Right atrium auricular region (tissue), 2 donors: ENCODE measurements around the gene TSPAN10. TPM values are rescaled to one million over a fixed set of nuclear protein-coding genes. Genes with fewer than 3 reads are reported as not detected.
"Not testable (repeated sequence)": the region's sequence is repeated elsewhere in the genome, so short reads cannot be mapped to it uniquely, and the experiment has no call there.

Experiments used
- DNase-seq: peaks from one replicate; pipeline ENCODE4 v3.0.0-alpha.2; 2019; ENCODE audit warnings: low spot score
- H3K27ac ChIP-seq, 2 donors: fragments of 200-600 bp; sonication (generic); 1 replicate in 1 of 2; 2 replicates in 1 of 2; pipeline ENCODE4 v1.5.1; 2016 to 2019
- H3K27me3 ChIP-seq, 2 donors: fragments of 200-600 bp; sonication (generic); one replicate each; pipeline versions ENCODE4 v1.5.1 to v1.6.0; 2017 to 2019
- H3K36me3 ChIP-seq: fragments of 200-600 bp; sonication (generic); one replicate; pipeline ENCODE4 v1.5.1; 2016
- H3K4me1 ChIP-seq, 2 donors: fragments of 200-600 bp; sonication (generic); one replicate each; pipeline versions ENCODE4 v1.5.1 to v1.6.0; 2017 to 2019
- H3K4me3 ChIP-seq, 2 donors: fragments of 200-600 bp; sonication (generic); 1 replicate in 1 of 2; 2 replicates in 1 of 2; pipeline ENCODE4 v1.5.1; 2017 to 2019; ENCODE audit warnings: mild to moderate bottlenecking in 1 of 2, moderate library complexity in 1 of 2
- H3K9me3 ChIP-seq, 2 donors: fragments of 200-600 bp; sonication (generic); one replicate each; pipeline ENCODE4 v1.5.1; 2019
- CTCF ChIP-seq, 2 donors: fragments of 200-600 bp; sonication (generic); IDR thresholded peaks; one replicate each; pipeline ENCODE4 v1.5.1; 2019; ENCODE audit warnings: antibody characterized with exemption in 2 of 2
- total RNA-seq, 2 donors: library from RNA; depleted of rRNA; stranded (reverse); fragments of >200 nt; gene quantifications; one replicate each; pipeline ENCODE4 v1.1.0, GENCODE V29; 2016

Gene TSPAN10
- total RNA-seq, 2 donors from 2014 or later = not detected

GRCh38 chr17:81675515-81676221 is 38.7 kb downstream of the TSPAN10 start:
- not testable (repeated sequence) for H3K27ac ChIP-seq, H3K9me3 ChIP-seq, H3K4me3 ChIP-seq, H3K27me3 ChIP-seq, DNase-seq
- TF ChIP-seq CTCF (IDR thresholded peaks at IDR 0.05) = peak; percentile 51 to 69
- peaks cover 29% of the 10 kb centered on the region for H3K36me3 ChIP-seq
- H3K4me1 ChIP-seq = peaks cover 0 to 11% of the 10 kb centered on the region in 2 donors

- TF ChIP-seq CTCF (IDR thresholded peaks at IDR 0.05) = no peak
- no peak overlapping the region for H3K27ac ChIP-seq
- H3K4me3 ChIP-seq = no peak overlapping the region
- no peaks in the 10 kb centered on the region for H3K27me3 ChIP-seq
- no peaks in the 10 kb centered on the region for H3K9me3 ChIP-seq
- no peak for DNase-seq
- H3K4me1 ChIP-seq = peaks cover 0 to 13% of the 10 kb centered on the region in 2 donors
- H3K36me3 ChIP-seq = peaks cover 18% of the 10 kb centered on the region
Observed at GRCh38 chr17:81676906-81677305, 39.9 kb downstream of the TSPAN10 start.

DNA sequence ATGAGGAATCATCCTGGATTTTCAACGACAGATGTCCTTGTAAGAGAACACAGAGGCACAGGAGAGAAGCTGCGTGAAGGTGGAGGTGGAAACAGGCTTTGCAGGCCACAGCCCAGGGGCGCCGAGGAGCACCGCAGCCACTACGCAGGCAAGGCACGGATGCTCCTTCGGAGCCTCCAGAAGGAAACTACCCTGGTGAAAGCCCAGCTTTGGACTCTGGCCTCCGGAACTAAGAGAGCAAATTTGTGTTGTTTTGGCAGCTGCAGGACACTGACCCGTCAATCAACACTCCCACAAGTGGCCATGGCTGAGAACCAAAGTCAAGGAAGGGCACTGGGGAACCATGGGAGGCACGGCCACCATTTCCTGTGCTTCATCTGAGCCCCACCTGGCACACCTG is 43.2 kb downstream of the TSPAN10 start:
- Histone ChIP-seq H3K27me3 (no peaks in the 10 kb centered on the region), H3K9me3 (no peaks in the 10 kb centered on the region), H3K27ac (peak overlapping the region in 1 of 2 donors; percentile 24), H3K4me3 (no peak overlapping the region), H3K4me1 (peaks cover 0 to 35% of the 10 kb centered on the region in 2 donors), H3K36me3 (no peaks in the 10 kb centered on the region)
- no peak for TF ChIP-seq CTCF (IDR thresholded peaks at IDR 0.05)
- no peak for DNase-seq

GRCh38 chr17:81681672-81682071 is 44.7 kb downstream of the TSPAN10 start:
- Histone ChIP-seq H3K4me1 (peaks cover 0 to 39% of the 10 kb centered on the region in 2 donors), H3K36me3 (peaks cover 14% of the 10 kb centered on the region), H3K4me3 (no peak overlapping the region), H3K27ac (no peak overlapping the region), H3K27me3 (no peaks in the 10 kb centered on the region), H3K9me3 (no peaks in the 10 kb centered on the region)
- TF ChIP-seq CTCF (IDR thresholded peaks at IDR 0.05) = no peak
- DNase-seq = no peak

GRCh38 chr17:81682565-81683207 is 45.7 kb downstream of the TSPAN10 start:
- DNase-seq = no peak
- Histone ChIP-seq H3K4me3 (peak overlapping the region; percentile 97 to 98), H3K27ac (peak overlapping the region; percentile 78 to 79), H3K36me3 (peaks cover 24% of the 10 kb centered on the region), H3K9me3 (no peaks in the 10 kb centered on the region), H3K27me3 (no peaks in the 10 kb centered on the region), H3K4me1 (peaks cover 0 to 39% of the 10 kb centered on the region in 2 donors)
- no peak for TF ChIP-seq CTCF (IDR thresholded peaks at IDR 0.05)
